ENCODE measurements around the gene ATP6V0A4. TPM values are rescaled to one million over a fixed set of nuclear protein-coding genes. Genes with fewer than 3 reads are reported as not detected.

ATP6V0A4 gene
- total RNA-seq, 3 donors from 2014 or later (not counting 1 experiment from before 2014, with no cell fraction given): not detected

- ATAC-seq: no peak
- H3K9me3 ChIP-seq (ENCODE audit: control insufficient read depth, insufficient read depth, low read length): no peaks in the 10 kb centered on the region
- H3K4me3 ChIP-seq (ENCODE audit: low read length): no peak overlapping the region
- TF ChIP-seq CTCF (IDR thresholded peaks at IDR 0.05): no peak
- no peak overlapping the region for H3K4me3 Mint-ChIP-seq
- intact Hi-C loops (cut with micrococcal nuclease): no loop called here
- H3K36me3 ChIP-seq (ENCODE audit: control insufficient read depth, insufficient read depth, low read length): no peaks in the 10 kb centered on the region
- H3K27me3 ChIP-seq (ENCODE audit: control insufficient read depth, insufficient read depth, low read length): no peaks in the 10 kb centered on the region
- no peaks in the 10 kb centered on the region for H3K27me3 Mint-ChIP-seq (ENCODE audit: low read depth in 2 of 2)
- no peaks in the 10 kb centered on the region for H3K4me1 Mint-ChIP-seq
- 93% methylated on average over 9 of the region's 9 CpGs for WGBS (ENCODE audit: insufficient coverage)
- no peak for DNase-seq
- no peaks in the 10 kb centered on the region for H3K9me3 Mint-ChIP-seq
- no peaks in the 10 kb centered on the region for H3K4me1 ChIP-seq (ENCODE audit: control insufficient read depth, insufficient read depth, low read length)
- no peaks in the 10 kb centered on the region for H3K36me3 Mint-ChIP-seq
- no peak overlapping the region for H3K27ac ChIP-seq (ENCODE audit: low read length)
- H3K27ac Mint-ChIP-seq: no peak overlapping the region
Observed at GRCh38 chr7:138729444-138729843, 68.6 kb downstream of the ATP6V0A4 start.

- no peaks in the 10 kb centered on the region for H3K4me1 Mint-ChIP-seq
- Histone ChIP-seq H3K9me3 (ENCODE audit: control insufficient read depth, insufficient read depth, low read length) (no peaks in the 10 kb centered on the region), H3K4me3 (ENCODE audit: low read length) (no peak overlapping the region), H3K36me3 (ENCODE audit: control insufficient read depth, insufficient read depth, low read length) (no peaks in the 10 kb centered on the region), H3K27me3 (ENCODE audit: control insufficient read depth, insufficient read depth, low read length) (no peaks in the 10 kb centered on the region), H3K27ac (ENCODE audit: low read length) (no peak overlapping the region), H3K4me1 (ENCODE audit: control insufficient read depth, insufficient read depth, low read length) (no peaks in the 10 kb centered on the region)
- intact Hi-C loops (cut with micrococcal nuclease): no loop called here
- no peaks in the 10 kb centered on the region for H3K9me3 Mint-ChIP-seq
- TF ChIP-seq CTCF (IDR thresholded peaks at IDR 0.05): no peak
- ATAC-seq (no peak), DNase-seq (no peak)
- no peak overlapping the region for H3K27ac Mint-ChIP-seq
- no peaks in the 10 kb centered on the region for H3K36me3 Mint-ChIP-seq
- H3K4me3 Mint-ChIP-seq: no peak overlapping the region
- no peaks in the 10 kb centered on the region for H3K27me3 Mint-ChIP-seq (ENCODE audit: low read depth in 2 of 2)
- WGBS (ENCODE audit: insufficient coverage): 93% methylated on average over 10 of the region's 10 CpGs
Observed at GRCh38 chr7:138727336-138728099, 70.5 kb downstream of the ATP6V0A4 start.

GRCh38 chr7:138726288-138726687 lies 71.7 kb downstream of the ATP6V0A4 start:
- Mint-ChIP-seq H3K4me1 (no peaks in the 10 kb centered on the region), H3K27ac (no peak overlapping the region), H3K4me3 (no peak overlapping the region), H3K27me3 (ENCODE audit: low read depth in 2 of 2) (no peaks in the 10 kb centered on the region), H3K9me3 (no peaks in the 10 kb centered on the region), H3K36me3 (no peaks in the 10 kb centered on the region)
- Histone ChIP-seq H3K27me3 (ENCODE audit: control insufficient read depth, insufficient read depth, low read length) (no peaks in the 10 kb centered on the region), H3K4me3 (ENCODE audit: low read length) (no peak overlapping the region), H3K27ac (ENCODE audit: low read length) (no peak overlapping the region), H3K9me3 (ENCODE audit: control insufficient read depth, insufficient read depth, low read length) (no peaks in the 10 kb centered on the region), H3K36me3 (ENCODE audit: control insufficient read depth, insufficient read depth, low read length) (no peaks in the 10 kb centered on the region), H3K4me1 (ENCODE audit: control insufficient read depth, insufficient read depth, low read length) (no peaks in the 10 kb centered on the region)
- intact Hi-C loops (cut with micrococcal nuclease): no loop called here
- DNase-seq (no peak), ATAC-seq (no peak)
- TF ChIP-seq CTCF (IDR thresholded peaks at IDR 0.05): no peak
- 74% methylated on average over 9 of the region's 9 CpGs for WGBS (ENCODE audit: insufficient coverage)

DNA sequence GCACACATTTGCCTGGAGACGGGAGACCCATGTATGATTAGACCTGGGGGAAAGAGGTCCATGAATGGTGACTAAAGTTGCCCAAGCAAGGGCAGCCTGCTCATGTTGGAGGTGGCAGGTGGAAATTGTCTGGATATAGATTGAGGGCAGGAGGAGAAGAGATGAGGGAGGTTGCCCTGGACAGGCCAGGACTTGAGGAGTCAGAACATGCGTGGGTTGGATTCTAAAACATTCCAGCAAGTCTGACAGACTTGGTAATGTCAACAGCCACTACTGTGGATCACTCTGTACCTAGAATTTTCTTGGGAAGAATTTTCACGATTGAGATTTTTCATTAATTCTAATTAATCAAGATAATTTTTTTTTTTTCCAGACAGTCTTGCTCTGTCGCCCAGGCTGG lies 77.7 kb downstream of the ATP6V0A4 start:
- no peak for TF ChIP-seq CTCF (IDR thresholded peaks at IDR 0.05)
- DNase-seq (no peak), ATAC-seq (no peak)
- H3K4me3 ChIP-seq (ENCODE audit: low read length): no peak overlapping the region
- no peaks in the 10 kb centered on the region for H3K36me3 ChIP-seq (ENCODE audit: control insufficient read depth, insufficient read depth, low read length)
- H3K4me1 ChIP-seq (ENCODE audit: control insufficient read depth, insufficient read depth, low read length): peaks cover 13% of the 10 kb centered on the region
- no peaks in the 10 kb centered on the region for H3K36me3 Mint-ChIP-seq
- peaks cover 7 to 19% of the 10 kb centered on the region in 2 donors for H3K4me1 Mint-ChIP-seq
- H3K4me3 Mint-ChIP-seq: no peak overlapping the region
- intact Hi-C loops (cut with micrococcal nuclease): no loop called here
- no peaks in the 10 kb centered on the region for H3K9me3 ChIP-seq (ENCODE audit: control insufficient read depth, insufficient read depth, low read length)
- no peaks in the 10 kb centered on the region for H3K9me3 Mint-ChIP-seq
- no peaks in the 10 kb centered on the region for H3K27me3 ChIP-seq (ENCODE audit: control insufficient read depth, insufficient read depth, low read length)
- peaks cover 23% of the 10 kb centered on the region in 2 donors for H3K27me3 Mint-ChIP-seq (ENCODE audit: low read depth in 2 of 2)
- H3K27ac Mint-ChIP-seq: no peak overlapping the region
- 76% methylated on average over 4 of the region's 4 CpGs for WGBS (ENCODE audit: insufficient coverage)
- no peak overlapping the region for H3K27ac ChIP-seq (ENCODE audit: low read length)
